GM13976 (cell line): ENCODE data around the gene CACNA1E.
A peak's percentile ranks its signal among the peaks of the same experiment; 100 is the strongest.

Source experiments
- DNase-seq: peaks from one replicate; pipeline ENCODE4 v3.0.0; 2012; ENCODE audit warnings: low spot score
- in situ Hi-C: fragments of 300-500 bp; cut with MboI; formaldehyde crosslinking; loops from one replicate; pipeline ENCODE4 v1.12.0; 2022; ENCODE audit warnings: low sequenced_read_pairs, mixed read lengths, inconsistent platforms; ENCODE audit not compliant: unreplicated experiment
- TF ChIP-seq, protein P1 (sequence below): IDR thresholded peaks from 2 replicates; pipeline ENCODE4 v1.5.1; 2012; ENCODE audit warnings: borderline replicate concordance, mild to moderate bottlenecking; ENCODE audit not compliant: insufficient read depth; ENCODE audit errors: extremely low read depth, missing control alignments, control extremely low read depth

CACNA1E gene

DNA sequence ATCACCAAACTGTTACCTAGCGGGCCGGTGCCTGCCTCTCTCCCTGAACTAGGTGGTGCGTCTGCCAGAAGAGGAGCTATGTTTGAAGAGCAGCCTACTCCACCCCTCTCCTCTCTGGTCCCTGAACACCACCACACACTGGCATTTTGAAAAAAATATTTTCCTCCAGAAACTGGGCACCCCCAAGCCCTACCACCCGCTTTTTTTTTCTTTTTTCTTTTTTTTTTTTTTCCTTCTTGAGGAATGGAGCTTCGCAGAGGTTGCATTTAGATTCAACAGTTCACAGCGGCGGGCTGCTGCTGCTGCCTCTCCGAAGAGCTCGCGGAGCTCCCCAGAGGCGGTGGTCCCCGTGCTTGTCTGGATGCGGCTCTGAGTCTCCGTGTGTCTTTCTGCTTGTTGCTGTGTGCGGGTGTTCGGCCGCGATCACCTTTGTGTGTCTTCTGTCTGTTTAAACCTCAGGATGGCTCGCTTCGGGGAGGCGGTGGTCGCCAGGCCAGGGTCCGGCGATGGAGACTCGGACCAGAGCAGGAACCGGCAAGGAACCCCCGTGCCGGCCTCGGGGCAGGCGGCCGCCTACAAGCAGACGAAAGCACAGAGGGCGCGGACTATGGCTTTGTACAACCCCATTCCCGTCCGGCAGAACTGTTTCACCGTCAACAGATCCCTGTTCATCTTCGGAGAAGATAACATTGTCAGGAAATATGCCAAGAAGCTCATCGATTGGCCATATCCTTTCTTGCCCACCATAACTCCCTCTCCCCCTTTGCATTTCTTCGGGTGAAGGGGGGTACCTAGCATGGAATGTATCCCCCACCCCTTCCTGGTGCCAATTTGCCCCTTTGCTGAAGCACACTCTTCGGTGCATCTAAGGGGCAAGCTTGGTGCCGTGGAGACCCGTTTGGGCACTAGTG is at the start of gene CACNA1E:
Gene CACNA1E, plus strand, starts transcription at position 233 of the 911 bp plus-strand sequence. Its CDS starts 228 bp downstream, at position 461.
- in situ Hi-C loops = loop anchor here (5.0 kb wide), 1 partner anchor 564 kb away; no protein-coding TSS in a partner anchor
- DNase-seq = peak; percentile 40
- TF ChIP-seq, protein P1, sequence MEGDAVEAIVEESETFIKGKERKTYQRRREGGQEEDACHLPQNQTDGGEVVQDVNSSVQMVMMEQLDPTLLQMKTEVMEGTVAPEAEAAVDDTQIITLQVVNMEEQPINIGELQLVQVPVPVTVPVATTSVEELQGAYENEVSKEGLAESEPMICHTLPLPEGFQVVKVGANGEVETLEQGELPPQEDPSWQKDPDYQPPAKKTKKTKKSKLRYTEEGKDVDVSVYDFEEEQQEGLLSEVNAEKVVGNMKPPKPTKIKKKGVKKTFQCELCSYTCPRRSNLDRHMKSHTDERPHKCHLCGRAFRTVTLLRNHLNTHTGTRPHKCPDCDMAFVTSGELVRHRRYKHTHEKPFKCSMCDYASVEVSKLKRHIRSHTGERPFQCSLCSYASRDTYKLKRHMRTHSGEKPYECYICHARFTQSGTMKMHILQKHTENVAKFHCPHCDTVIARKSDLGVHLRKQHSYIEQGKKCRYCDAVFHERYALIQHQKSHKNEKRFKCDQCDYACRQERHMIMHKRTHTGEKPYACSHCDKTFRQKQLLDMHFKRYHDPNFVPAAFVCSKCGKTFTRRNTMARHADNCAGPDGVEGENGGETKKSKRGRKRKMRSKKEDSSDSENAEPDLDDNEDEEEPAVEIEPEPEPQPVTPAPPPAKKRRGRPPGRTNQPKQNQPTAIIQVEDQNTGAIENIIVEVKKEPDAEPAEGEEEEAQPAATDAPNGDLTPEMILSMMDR = no peak

DNA sequence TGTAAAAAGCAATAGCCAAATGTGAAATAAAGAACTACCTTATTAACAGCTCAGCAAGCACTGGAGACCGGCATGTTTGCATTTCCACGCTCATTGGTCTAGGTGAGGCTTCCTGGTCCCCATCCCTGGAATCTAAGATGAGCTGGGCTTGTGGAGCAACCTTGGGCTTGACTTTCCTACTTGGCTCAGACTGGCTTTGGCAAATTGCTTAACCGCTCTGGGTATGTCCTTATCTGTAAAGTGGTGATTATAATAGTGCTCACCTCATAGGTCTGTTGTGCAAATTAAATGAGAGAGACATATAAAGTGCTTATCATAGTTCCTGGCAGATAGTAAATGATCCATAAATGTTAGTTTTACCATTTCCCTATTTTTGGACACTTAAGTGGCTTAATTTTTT is 49.4 kb upstream of the CACNA1E start:
- in situ Hi-C loops = no loop called here
- no peak for DNase-seq

DNA sequence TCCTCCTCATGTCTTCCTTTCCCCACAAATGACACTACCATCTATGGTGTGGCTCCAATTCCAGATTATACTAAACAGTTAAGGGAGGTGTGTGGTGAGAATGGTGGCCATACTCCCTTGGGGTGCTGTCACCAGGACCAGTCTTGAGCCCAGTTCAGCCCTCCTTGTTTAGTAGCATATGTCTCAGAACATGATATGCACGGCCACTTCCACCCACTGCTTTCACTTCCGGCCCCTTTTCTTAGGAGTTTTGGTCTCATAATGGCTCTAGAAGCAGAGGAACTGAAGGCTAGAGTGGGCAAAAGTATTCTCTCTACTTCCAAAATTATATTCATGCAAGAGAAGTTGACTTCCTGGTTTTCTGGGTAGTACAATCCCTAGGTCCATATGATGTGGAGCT is 45.3 kb upstream of the CACNA1E start:
- in situ Hi-C loops = no loop called here
- TF ChIP-seq, protein P1 = no peak
- no peak for DNase-seq

More for the DNA sequence above, 49.4 kb upstream of the CACNA1E start:
- TF ChIP-seq, protein P1 = no peak

DNA sequence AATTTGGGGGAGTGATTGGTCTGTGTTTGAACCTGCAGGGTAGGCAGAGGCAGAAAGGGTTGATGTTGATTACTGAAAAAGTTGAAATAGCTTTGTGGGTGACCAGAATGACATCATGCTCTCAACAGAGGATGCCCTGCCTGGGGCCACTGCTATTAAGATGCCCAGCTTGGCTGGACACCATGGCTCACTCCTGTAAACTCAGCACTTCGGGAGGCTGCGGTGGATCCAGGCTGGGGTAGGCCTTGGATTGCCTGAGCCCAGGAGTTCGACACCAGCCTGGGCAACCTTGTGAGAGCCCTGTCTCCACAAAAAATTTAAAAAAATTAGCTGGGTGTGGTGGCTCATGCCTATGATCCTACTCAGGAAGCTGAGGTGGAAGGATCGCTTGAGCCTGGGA is 42.8 kb upstream of the CACNA1E start:
- in situ Hi-C loops = no loop called here
- TF ChIP-seq, protein P1 = no peak
- no peak for DNase-seq

DNA sequence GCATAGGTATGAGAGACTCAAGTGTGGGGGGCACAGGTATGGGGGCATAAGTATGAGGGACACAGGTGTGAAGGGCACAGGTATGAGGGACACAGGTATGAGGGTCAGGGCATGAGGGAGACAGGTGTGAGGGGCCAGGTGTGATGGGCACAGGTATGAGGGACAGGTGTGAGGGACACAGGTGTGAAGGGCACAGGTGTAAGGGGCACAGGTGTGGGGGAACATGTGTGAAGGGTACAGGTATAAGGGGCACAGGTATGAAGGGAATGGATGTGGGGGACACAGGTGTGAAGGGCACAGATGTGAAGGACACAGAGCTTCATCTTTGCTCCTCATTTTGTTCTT is 41.2 kb upstream of the CACNA1E start:
- in situ Hi-C loops = no loop called here
- TF ChIP-seq, protein P1 = no peak
- no peak for DNase-seq

DNA sequence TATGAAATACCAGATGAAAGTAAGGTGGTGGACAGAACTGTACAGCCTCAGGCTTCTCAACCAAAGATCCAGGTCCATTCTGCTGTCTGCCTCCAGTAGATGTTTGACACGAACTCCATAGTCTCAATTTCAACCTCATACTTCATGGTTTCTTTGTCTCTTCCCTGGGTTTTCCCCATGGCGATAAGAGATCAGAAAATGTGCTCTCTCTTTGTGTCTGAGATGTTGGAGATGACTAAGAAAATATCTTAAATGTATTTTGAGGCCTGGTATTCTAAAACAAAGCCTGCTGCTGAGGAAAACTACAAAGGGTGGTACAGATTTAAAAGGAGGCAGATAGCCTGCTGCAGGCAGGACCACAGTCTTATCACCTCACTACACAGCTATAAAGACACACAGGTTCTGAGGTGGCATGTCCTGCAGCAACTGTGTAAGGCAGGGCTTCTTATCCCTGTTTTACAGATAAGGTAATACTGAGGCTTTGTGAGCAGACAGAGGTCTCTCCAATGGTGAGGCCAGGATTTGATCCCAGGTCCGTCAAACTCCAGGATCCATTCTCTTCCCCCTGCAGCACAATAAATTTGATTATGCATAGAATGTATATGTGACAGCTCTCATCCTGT is 40.0 kb upstream of the CACNA1E start:
- TF ChIP-seq, protein P1 = no peak
- DNase-seq = no peak
- in situ Hi-C loops = no loop called here
